ENCODE measurements around the gene MLLT1. TPM values are rescaled to one million over a fixed set of nuclear protein-coding genes. Genes with fewer than 3 reads are reported as not detected.

Gene MLLT1
- total RNA-seq, 1 donor from 2014 or later: 6.0 TPM

DNA sequence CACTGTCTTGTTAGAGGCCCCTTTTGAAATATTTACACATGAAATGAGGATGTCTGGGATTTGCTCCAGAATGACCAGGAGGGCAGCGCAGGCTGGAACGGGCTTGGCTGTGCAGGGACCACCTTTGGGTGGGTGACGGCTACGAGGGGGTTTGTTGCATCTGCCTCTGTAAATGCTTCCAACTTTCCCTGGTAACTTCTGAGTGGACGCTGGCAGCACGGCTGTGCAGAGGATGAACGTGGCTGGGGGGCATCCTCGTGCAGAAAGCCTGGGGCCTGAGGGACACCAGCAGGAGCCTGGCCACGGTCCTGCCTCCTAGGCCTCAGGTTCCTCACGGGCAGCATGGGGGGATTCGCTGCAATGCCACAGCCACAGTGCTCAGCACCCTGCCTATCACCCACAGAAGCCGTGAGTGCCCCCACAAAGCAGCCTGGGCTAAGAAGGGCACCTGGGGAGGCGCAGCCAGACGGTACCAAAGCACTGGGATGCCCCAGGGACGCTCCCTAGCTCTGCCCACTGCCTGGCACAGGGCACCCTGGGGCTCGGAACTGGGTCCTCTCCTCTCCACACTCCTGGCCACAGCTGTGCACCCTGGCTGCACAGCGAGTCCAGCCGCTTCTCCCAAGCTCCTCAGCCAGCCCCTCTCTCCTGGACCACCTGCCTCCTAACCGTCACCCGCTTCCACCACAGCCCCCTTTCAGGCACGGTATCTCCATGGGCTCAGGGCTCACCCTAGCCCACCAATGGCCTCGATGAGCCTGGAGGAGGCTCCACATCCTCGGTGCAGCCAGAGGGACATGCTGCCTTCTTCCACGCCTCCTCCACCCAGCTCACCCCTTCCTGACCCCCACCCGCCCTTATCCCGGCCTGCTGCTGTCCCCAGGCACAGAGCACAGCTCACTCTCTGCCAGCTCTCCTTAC lies 44.5 kb downstream of the MLLT1 start:
- DNase-seq (ENCODE audit: low read depth, low spot score): no peak

DNA sequence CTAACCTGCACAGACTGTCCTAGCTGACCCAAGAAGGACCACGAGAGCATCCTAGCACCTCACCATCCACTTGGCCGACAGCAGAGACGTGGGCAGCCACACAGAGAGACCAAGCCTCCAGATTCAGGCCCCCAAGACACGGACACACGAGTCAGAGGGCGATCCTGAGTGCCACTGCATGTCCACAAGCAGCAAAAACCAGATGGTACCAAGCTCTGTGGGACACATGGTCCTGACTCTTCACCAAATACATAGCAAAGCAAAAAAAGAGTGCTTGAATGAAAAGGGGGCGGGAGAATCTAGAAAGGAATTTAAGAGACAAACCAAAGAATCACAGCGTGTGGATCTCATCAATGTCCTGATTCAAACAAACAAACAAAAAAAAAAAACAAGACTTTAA lies 45.2 kb downstream of the MLLT1 start:
- DNase-seq (ENCODE audit: low read depth, low spot score): no peak

DNA sequence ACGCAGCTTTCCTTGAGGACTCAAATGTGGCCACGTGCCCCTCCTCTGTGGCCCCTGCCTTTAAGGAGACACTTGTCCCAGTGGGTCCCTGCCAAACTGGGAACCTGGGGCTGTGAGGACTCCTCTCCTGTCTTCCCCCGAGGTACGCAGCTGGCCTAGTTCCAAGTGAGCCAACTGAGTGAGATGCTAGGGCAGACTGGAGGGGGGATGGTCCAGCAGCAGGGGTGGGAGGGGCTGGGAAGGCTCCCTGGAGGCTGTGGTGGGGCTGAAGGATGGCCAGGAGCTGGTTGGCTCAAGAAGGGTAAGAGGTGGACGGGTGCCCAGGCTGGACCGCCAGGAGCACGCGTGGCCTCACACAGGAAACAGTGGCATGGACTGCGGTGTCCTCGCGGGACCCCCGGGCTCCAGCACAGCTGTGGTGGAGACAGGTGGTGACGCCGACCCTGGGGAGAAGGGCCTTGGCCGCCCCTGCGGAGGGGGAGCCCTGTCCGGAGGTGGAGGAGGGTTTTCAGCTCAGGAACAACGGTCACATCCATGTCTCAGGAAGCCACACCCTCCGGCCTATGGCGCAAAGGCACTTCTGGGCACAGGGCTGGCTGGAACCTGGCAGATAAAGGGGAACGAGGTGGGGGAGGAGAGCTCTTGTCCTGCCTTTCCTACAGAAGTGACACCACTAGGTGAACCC lies 45.8 kb downstream of the MLLT1 start:
- DNase-seq (ENCODE audit: low read depth, low spot score): no peak

DNA sequence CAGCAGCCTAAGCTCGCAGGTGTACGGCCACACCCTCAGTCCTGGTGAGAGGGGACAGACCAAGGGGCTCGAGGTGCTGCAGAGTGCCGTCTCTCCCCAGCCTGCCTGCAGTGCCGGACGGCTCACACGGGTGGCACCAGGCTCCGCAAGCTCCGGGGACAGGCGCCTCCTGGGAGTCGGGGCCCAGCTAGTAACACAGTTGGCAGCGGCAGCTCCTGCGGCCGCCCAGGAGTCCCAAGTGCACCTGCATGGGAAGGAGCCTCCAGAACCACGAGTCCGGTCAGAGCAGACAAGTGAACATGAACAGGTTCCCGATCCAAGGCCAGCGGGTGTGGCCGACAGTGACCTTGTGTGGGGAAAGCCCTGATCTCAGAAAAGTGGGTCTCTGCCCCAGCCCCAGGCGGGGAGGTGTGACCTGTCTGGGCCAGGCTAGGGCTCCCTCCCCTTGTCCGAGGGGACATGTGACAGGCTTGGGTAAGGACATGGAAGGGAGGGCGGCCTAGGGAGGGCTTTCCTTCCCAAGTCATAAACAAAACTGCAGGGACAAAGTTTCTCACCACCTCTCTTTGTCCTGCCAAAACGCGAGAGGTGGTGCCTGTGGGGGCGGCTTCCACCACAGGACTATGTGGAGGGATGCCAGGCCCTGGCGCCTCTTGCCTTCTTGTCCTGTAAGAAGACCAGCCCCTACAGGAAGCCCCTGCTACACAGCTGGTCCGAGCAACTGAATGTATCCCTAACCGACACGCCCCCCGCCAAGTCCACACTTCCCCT lies 46.5 kb downstream of the MLLT1 start:
- DNase-seq (ENCODE audit: low read depth, low spot score): no peak

DNA sequence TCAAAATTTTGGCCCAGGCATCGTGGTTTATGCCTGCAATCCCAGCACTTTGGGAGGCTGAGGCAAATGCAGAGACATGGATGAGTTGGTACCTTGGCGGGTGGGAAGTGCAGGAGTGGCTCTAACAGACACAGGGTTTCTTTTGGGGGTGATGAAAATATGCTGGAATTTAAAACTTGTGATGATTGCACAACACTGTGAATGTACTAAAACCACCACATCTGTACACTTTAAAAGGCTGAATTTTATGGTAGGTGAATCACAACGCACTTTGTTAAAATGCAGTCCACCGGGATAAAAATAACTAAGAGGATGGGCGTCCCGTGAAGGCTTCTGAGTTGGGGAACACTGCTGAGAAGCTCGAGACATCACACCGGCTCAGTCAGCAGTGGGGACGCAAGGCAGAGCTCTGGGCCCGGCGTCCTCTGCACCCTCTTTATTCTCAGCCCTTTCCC lies 47.1 kb downstream of the MLLT1 start:
- DNase-seq (ENCODE audit: low read depth, low spot score): no peak

DNA sequence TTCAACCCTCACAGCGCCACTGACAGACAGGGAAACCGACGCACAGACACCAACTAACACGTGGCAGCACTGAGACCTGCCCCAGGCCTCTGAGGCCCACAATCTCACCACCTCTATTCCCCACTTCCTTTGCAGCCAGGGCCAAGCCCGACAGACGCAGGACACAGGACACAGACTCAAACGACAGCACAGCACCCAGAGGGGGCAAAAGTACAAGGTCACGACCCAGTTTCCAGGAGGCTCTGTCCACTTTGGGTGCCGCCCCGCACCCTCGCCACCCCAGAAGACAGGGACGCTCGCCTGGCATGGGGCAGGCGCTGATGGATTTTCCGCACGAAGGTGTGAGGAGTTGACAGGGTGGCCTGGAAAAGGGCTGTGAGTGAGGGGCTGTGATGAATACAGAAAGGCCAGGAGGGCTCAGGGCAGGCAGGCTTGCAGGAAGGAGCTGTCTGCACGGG lies 48.8 kb downstream of the MLLT1 start:
- DNase-seq (ENCODE audit: low read depth, low spot score): no peak

DNA sequence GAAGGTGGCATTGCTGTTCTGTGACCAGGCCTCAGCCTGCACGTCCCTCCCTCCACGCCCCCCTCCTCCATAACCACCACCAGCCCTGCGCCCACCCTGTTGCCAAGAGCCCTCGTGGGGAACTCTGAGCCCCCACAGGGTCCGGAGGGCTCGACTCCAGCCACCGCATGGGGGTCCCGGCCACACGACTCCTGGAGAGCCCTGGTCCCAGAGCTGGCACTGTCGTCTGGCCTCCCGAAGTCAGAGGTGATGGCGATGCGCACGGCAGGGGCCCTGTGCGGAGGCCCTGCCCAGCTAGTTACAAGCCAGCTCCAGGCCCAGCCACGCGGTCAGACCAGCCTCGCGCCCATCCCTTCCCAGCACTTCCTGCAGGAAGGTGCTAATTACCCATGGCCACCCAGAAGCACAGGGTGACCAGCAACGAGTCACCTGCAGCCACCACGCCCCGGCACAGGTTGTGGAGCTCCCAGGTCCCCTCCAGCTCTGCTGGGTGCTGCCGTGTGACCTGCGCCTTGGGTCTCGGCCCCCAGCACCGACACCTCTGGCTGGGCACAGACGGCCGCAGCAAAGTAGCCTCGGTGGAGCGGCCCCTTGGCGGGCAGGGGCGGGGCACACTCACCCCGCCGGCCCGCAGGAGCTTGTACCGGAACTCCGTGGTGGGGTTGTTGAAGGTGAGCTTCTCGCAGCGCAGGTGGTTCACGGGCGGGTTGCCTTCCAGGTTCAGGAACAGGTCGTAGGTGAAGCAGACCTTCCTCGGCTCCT lies 49.6 kb downstream of the MLLT1 start:
- DNase-seq (ENCODE audit: low read depth, low spot score): no peak

DNA sequence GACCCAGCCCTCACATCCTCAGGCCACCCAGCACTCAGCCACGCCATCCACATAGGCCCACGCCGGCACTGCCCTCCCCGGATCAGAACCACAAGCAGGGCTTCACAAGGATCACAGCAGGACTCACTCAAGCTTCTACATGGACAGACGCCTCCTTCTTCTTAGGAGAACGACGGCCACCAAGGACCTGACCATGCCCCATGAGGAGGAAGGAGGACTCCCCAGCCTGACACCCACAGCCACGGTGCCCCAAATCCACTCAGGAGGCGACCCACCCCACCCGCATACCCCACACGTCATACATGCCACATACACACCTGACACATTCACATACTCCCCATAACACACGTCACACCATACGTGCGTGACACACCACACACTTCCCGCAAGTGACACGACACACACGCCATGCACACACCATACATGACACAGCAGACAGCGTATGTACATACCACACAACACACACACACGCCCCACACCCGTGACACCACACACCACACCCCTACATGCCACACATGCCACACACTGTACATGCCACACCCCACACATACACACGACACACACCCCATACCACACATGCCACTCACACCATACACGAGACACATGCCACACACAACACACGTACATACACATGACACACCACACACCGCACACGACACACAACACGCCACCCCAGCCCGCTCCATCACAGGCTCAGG lies 50.4 kb downstream of the MLLT1 start:
- no peak for DNase-seq (ENCODE audit: low read depth, low spot score)

DNA sequence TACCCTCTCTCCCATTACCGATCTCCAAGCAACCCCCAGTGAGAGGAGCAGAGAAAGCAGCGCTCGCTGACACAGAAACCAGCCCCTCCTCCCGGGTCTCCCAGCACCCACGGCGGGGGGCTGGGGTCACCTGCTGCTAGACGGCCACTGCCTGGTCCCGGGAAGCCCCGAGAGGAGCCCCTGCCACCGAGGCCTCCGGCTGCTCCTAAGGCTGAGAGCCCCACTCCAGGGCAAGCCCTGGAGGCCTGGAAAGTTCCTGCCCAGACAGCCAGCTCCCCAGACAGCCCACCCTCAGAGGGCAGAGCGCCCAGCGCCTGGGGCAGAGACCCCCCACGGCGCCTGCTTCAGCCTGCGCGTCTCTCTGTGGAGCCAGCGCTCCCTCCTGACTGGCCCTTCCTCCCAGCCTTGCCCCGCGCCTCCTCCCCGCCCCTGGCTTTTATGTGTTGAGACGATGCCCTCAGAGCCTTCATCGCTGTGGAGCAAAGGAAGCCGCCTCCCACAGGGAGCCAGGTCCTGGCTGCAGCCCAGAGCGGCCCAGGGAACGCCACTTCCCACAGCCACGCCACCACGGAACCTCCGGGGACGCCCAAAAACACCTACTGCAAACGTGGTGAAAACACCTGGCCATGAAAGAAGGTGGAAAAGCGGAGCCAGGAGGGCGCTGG lies 51.1 kb downstream of the MLLT1 start:
- no peak for DNase-seq (ENCODE audit: low read depth, low spot score)

DNA sequence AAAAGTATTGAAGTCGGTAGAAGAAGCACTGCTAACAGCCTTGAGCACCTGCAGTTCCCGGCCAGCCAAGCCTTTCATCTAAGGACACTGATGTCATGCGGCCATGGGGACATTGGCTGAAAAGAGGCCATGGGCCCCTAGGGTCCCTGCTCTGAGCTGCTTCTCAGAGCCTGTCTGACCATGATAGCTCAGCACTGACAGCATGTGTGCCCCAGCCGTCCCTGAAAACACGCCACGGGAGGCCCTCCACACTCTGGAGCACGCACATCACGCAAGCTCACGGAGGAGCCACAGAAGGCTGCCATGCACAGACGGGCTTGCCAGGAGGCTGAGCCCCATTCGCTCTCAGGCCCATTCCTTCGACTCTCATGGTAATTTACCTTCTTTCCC lies 51.8 kb downstream of the MLLT1 start:
- DNase-seq (ENCODE audit: low read depth, low spot score): no peak

DNA sequence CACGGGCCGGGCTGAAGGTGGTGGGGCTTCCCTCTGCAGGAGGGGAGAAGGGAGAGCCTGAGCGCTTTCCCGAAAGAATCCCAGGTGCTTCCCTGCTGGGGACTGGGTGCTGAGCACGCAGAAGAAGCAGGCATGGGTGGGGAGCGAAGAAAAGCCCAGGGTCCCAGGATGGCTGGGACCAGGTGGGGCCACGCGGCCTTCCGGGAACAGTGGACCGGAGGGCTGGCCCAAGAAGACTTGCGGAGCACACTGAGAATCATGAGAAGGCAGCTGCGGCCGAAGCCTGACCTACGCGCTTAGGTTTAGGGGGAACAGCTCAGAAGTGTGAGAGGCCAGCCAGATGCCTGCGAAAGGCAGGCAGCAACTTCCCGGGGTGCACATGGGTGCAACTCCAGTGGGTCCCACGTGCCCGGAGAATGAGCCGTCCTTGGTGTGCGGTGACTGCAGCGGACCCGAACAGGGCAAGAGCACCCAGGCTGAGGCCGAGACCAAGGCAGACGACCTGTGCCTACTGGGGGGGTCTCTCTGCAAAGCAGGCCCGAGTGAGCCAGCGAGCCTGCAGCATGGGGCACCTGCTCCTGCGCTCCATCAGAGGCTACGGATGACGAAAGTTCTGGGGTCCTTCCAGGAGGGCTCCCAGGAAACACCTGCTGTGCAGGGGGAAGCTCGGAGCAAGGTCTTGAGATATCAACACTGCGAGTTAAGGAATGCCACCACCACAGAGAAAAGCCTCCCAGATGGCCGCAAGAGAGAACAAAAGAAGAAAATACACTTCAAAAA lies 52.4 kb downstream of the MLLT1 start:
- no peak for DNase-seq (ENCODE audit: low read depth, low spot score)

DNA sequence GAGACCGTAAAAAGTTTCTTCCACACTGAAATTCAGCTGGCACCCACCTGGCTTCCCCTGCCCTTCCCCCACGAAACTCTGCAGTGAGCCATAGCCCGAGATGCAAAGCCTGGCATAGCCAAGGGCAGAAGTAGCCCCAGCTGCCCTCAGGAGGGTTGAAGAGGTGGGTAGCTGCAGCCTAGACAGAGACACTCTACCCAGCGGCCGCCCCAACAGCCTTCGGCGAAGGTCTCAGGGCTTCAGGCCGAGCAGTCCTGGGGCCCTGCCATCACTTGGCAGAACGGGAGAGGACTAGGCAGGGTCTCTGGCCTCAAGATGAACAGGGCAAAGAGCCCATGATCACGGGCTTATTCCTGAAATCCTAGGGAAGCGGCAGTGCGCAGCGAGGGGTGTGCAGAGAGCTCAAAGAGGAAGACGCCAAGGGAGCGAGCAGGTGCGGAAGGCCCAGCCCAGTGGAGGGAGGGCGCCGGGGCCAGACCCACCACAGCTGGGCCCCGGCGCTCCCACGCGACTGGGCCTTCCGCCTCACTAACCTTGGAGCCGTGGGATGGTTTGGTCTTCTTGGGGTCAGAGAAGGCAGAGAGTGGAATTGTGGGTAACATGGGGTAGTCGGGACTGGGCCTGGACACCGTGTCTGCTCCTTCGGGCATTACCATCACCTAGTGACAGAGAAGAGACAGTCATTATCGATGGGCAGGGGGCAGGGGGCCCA lies 53.2 kb downstream of the MLLT1 start:
- DNase-seq (ENCODE audit: low read depth, low spot score): no peak

DNA sequence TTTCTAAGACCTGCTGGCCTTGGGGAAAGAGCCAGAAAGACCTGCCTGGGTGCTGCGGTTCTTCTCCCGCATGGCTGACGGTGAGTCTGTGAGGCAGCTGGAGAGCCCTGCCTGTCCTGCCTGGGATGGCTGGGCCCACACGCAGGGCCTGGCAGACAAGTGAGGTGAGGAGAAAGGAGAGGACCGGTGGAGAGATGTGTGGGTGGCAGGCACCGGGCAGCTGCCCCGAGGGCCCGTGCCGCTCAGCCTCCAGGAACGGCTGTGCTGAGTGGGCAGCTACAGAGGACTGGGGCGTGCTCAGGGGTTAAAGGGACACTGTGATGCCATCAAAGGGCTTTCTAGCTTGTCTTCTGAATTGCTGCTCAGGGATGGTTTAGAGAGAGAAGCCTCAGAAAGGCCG lies 53.8 kb downstream of the MLLT1 start:
- DNase-seq (ENCODE audit: low read depth, low spot score): no peak

DNA sequence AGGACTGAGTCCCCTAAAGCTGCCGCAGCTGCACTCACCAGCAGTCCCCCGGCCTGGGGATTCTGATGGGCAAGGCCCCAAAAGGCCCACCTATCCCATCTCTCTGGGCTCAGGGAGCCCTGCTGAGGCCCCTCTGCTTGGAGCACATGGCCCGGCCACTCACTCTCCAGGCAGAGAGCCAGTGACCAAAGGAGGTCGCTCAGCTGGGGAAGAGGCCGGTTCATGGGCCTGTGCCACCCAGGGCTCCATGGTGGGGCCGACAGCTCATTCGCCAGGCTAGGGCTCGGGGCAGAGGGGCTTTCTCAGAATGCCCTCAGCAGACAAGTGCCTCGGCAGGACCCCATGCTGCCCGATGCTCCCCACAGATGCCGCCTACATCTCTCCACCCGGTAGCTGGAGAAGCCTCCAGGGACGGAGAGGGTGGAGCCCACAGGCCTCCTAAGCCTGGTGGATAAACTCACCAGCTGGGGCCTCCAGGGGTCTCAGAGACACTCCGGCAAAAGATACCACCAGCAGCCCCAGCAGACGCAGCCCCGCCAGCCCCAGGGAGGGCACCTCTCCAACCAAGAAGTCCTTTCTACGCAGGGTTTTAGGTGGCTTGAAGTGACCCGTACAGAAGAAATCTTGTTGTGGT lies 54.4 kb downstream of the MLLT1 start:
- no peak for DNase-seq (ENCODE audit: low read depth, low spot score)

DNA sequence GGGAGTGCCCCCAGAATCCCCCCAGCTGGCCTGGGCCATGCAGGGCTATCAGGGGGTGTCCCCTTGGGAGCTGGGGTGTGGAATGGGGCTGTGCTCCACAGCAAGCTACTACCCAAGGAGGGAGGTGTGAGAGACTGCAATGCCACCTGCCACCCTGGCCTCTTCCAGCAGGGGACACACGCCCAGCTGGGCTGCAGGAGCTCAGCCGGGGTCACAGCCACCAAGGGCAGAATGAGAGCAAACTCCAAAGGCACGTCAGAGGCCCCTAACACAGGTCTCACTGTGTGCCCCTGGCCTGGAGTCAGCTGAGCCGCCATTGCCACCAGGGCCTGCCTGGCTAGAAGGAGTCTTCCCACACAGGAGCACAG lies 55.5 kb downstream of the MLLT1 start:
- no peak for DNase-seq (ENCODE audit: low read depth, low spot score)

DNA sequence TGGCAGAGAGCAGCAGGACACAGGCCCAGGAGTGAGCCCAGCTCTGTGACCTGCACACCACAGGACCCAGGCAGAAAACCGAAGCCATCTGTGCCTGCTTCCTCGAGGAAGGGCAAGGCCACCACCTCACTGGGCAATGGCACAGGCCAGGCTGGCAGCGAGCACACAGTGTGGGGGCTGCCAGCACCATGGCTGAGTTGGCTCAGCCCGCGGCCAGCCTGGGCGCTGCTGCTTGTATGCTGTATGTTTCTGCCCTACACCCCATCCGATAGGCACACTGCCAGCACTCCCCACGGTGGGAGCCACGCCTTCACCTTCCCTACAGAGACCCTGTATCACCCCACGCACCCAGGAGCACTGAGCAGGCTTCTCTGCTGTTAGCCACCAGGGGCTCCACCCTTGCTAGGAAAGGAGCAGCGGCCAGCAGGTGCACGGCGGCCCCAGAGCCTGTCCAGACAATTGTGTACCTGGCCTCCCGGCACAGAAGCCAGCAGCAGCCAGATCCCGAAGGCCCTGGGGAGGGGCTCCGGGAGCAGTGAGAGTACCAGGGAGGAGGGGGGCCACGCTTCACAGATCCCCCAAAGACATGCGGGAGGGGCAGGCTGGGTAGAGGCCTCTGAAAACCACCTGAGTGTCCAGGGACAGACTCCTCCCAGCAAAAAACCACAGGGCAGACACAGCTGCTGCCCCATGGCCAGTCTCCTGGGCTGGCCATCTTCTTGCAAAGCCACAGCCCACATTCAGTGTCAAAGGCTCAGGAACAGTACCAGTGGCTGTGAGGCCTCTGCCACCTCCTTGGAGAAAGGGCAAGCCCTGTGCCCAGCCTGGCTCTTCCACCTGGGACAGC lies 56.1 kb downstream of the MLLT1 start:
- DNase-seq (ENCODE audit: low read depth, low spot score): no peak

DNA sequence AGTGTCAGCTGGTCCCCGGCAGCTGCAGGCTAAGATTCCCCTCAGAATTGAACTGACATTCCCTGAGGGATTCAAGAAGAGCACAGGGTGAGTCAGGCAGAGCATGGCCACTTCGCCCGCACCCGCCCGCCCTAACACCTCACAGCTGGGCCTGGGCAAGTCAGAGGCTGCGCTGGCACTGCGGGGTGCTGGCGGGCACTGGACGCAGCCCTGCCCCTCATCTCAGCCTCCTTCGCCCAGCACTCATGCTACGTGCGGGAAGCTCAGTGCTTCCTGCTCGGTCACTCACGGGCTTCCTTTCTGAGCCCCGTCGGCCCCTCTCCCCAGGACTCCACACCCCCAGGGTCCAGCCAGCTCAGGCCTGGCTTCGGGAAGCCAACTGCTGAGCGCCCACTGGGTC lies 56.9 kb downstream of the MLLT1 start:
- DNase-seq (ENCODE audit: low read depth, low spot score): no peak

Data from pulmonary artery endothelial cell (primary cell).